ENCODE measurements around the gene MEIOB.

DNA sequence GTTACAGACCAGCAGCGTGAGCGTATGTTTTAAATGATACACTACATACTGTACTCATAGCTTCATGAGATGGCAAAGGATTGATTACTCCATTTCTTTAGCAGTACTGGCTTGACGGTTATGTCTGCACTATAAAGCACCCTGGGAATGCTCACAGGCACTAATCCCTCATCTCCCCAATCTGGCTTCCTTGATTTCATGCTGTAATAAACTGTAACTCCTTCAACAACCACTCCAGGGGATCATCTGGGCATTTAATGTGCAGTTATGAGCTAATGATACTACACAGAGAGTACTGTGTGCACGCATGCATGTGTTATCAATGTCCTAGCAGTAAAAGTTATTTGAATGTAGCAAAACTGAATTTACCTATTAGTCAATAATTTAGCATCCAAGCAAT, 20.2 kb downstream of the MEIOB start:
- TF ChIP-seq, protein P1, sequence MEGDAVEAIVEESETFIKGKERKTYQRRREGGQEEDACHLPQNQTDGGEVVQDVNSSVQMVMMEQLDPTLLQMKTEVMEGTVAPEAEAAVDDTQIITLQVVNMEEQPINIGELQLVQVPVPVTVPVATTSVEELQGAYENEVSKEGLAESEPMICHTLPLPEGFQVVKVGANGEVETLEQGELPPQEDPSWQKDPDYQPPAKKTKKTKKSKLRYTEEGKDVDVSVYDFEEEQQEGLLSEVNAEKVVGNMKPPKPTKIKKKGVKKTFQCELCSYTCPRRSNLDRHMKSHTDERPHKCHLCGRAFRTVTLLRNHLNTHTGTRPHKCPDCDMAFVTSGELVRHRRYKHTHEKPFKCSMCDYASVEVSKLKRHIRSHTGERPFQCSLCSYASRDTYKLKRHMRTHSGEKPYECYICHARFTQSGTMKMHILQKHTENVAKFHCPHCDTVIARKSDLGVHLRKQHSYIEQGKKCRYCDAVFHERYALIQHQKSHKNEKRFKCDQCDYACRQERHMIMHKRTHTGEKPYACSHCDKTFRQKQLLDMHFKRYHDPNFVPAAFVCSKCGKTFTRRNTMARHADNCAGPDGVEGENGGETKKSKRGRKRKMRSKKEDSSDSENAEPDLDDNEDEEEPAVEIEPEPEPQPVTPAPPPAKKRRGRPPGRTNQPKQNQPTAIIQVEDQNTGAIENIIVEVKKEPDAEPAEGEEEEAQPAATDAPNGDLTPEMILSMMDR (IDR thresholded peaks at IDR 0.05) = no peak
- no peak for TF ChIP-seq POLR2A (IDR thresholded peaks at IDR 0.05)

All from esophagus squamous epithelium (tissue), 4 donors.